PC-3 (cell line): ENCODE measurements around the gene TTC28. TPM values are rescaled to one million over a fixed set of nuclear protein-coding genes. Genes with fewer than 3 reads are reported as not detected.
"Not testable (repeated sequence)": the region's sequence is repeated elsewhere in the genome, so short reads cannot be mapped to it uniquely, and the experiment has no call there.

Experiments used
- ATAC-seq: fragments of 200-7000 bp; cut with Tn5 transposase; 2 replicates; pipeline ENCODE4 v1.9.1; 2020; ENCODE audit warnings: mild to moderate bottlenecking, moderate library complexity
- BruUV-seq: library from RNA; stranded (reverse); fragments of 400-500 nt; replicated peaks from 2 replicates; lab custom pipeline; 2021; lab: Mats Ljungman, UMichigan
- CTCF ChIA-PET: fragments of 300-600 bp; sonication (Branson Sonifier 250); formaldehyde crosslinking; loops from one replicate; lab custom pipeline; 2022; ENCODE audit warnings: antibody characterized with exemption; lab: Charles Lee
- POLR2A ChIA-PET: fragments of 300-600 bp; sonication (Branson Sonifier 250); formaldehyde crosslinking; loops from one replicate; lab custom pipeline; 2022; ENCODE audit warnings: antibody characterized with exemption; ENCODE audit not compliant: unreplicated experiment; lab: Charles Lee
- DNase-seq: peaks from one replicate; pipeline ENCODE4 v3.0.0-alpha.2; 2015
- H2AFZ ChIP-seq: fragments of 300-600 bp; sonication (generic); 2 replicates; pipeline ENCODE4 v1.6.0; 2016; ENCODE audit warnings: antibody characterized with exemption, low read length
- H3F3A ChIP-seq: fragments of 300-600 bp; sonication (generic); one replicate; pipeline ENCODE4 v1.6.0; 2017; ENCODE audit warnings: antibody characterized with exemption, low read length, control low read depth, mild to moderate bottlenecking; ENCODE audit not compliant: unreplicated experiment
- H3K27ac ChIP-seq: fragments of 300-600 bp; sonication (generic); 2 replicates; pipeline ENCODE4 v1.5.1; 2016; ENCODE audit warnings: mild to moderate bottlenecking, low read length
- H3K27me3 ChIP-seq: fragments of 300-600 bp; sonication (generic); 2 replicates; pipeline ENCODE4 v1.6.1; 2016; ENCODE audit warnings: low read length, mixed read lengths
- H3K36me3 ChIP-seq: fragments of 300-600 bp; sonication (generic); 2 replicates; pipeline ENCODE4 v1.6.1; 2016; ENCODE audit warnings: low read depth, mixed run types, low read length, mixed read lengths
- H3K4me1 ChIP-seq: fragments of 300-600 bp; sonication (generic); 2 replicates; pipeline ENCODE4 v1.5.1; 2016; ENCODE audit warnings: low read length; ENCODE audit not compliant: insufficient read depth
- H3K4me2 ChIP-seq: fragments of 300-600 bp; sonication (generic); 2 replicates; pipeline ENCODE4 v1.6.0; 2016; ENCODE audit warnings: low read length
- H3K4me3 ChIP-seq: fragments of 300-600 bp; sonication (generic); 2 replicates; pipeline ENCODE4 v1.5.1; 2016; ENCODE audit warnings: mild to moderate bottlenecking, low read length, mixed read lengths
- H3K79me2 ChIP-seq: fragments of 300-600 bp; sonication (generic); 2 replicates; pipeline ENCODE4 v1.6.1; 2017; ENCODE audit warnings: low read length, mixed read lengths
- H3K9ac ChIP-seq: fragments of 300-600 bp; sonication (generic); 2 replicates; pipeline ENCODE4 v1.6.0; 2016; ENCODE audit warnings: mild to moderate bottlenecking, low read length
- H3K9me2 ChIP-seq: fragments of 300-600 bp; sonication (generic); replicated peaks from 2 replicates; pipeline ENCODE4 v1.6.1; 2016; ENCODE audit warnings: mixed run types, low read length, mixed read lengths
- H3K9me3 ChIP-seq: fragments of 300-600 bp; sonication (generic); 2 replicates; pipeline ENCODE4 v1.6.1; 2016; ENCODE audit warnings: low read length, mixed read lengths
- H4K20me1 ChIP-seq: fragments of 300-600 bp; sonication (generic); 2 replicates; pipeline ENCODE4 v1.6.1; 2016; ENCODE audit warnings: low read length, mixed read lengths
- EZH2 ChIP-seq: fragments of 300-600 bp; sonication (generic); IDR thresholded peaks from one replicate; pipeline ENCODE4 v1.6.1; 2017; ENCODE audit warnings: antibody characterized with exemption, mild to moderate bottlenecking, low read length; ENCODE audit not compliant: unreplicated experiment
- EZH2phosphoT487 ChIP-seq: fragments of 300-600 bp; sonication (generic); IDR thresholded peaks from 2 replicates; pipeline ENCODE4 v1.6.1; 2018; ENCODE audit warnings: mild to moderate bottlenecking, antibody characterized with exemption, low read length, borderline replicate concordance
- intact Hi-C: fragments of 100-400 bp; cut with micrococcal nuclease; formaldehyde crosslinking; loops from 2 replicates; pipeline ENCODE4 v1.9.0; 2023
- total RNA-seq: library from RNA; depleted of rRNA; stranded (reverse); fragments of >200 nt; gene quantifications from 2 replicates; pipeline ENCODE4 v1.2.3, GENCODE V29; 2014
- TF ChIP-seq, protein P1 (sequence below): fragments of 300-600 bp; sonication (generic); conservative IDR thresholded peaks from 2 replicates; pipeline ENCODE4 v1.5.1; 2017; ENCODE audit warnings: antibody characterized with exemption, low read depth, mild to moderate bottlenecking, low read length

Gene TTC28
- total RNA-seq, 1 experiment from 2014 or later, result 6.3 TPM

DNA sequence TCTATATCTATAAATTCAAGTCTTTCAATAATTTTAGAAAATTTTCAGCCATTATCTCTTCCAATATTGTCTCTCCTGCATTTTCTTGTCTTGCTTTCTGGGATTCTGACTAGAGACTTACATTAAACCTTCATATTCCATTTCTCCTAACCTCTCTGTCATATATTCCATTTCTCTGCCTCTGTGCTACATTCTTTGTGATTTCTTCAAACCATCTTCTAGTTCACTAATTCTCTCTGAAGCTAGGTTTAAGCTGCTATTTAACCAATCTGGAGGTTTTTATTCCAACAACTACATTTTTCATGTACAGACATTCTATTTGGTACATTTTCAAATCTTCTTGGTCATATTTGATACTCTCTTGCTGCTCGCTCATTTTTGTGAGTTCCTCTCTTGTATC, 122.5 kb downstream of the TTC28 start:
- ATAC-seq (no peak), DNase-seq (no peak)
- TF ChIP-seq, protein P1, sequence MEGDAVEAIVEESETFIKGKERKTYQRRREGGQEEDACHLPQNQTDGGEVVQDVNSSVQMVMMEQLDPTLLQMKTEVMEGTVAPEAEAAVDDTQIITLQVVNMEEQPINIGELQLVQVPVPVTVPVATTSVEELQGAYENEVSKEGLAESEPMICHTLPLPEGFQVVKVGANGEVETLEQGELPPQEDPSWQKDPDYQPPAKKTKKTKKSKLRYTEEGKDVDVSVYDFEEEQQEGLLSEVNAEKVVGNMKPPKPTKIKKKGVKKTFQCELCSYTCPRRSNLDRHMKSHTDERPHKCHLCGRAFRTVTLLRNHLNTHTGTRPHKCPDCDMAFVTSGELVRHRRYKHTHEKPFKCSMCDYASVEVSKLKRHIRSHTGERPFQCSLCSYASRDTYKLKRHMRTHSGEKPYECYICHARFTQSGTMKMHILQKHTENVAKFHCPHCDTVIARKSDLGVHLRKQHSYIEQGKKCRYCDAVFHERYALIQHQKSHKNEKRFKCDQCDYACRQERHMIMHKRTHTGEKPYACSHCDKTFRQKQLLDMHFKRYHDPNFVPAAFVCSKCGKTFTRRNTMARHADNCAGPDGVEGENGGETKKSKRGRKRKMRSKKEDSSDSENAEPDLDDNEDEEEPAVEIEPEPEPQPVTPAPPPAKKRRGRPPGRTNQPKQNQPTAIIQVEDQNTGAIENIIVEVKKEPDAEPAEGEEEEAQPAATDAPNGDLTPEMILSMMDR, result no peak
- TF ChIP-seq EZH2 (no peak), EZH2phosphoT487 (no peak)
- no peak overlapping the region for H3K4me2 ChIP-seq
- BruUV-seq, result no TSS peak
- intact Hi-C loops, result no loop called here
- POLR2A ChIA-PET, result no interaction called here
- H3F3A ChIP-seq, result no peaks in the 10 kb centered on the region
- H3K4me1 ChIP-seq, result peaks cover 7% of the 10 kb centered on the region; the same call in 1 of the 2 replicates
- H3K27ac ChIP-seq, result no peak overlapping the region
- no peaks in the 10 kb centered on the region for H4K20me1 ChIP-seq
- H3K79me2 ChIP-seq, result no peaks in the 10 kb centered on the region
- H2AFZ ChIP-seq, result no peak overlapping the region
- H3K4me3 ChIP-seq, result no peak overlapping the region
- CTCF ChIA-PET, result no interaction called here
- H3K9me2 ChIP-seq, result no peaks in the 10 kb centered on the region
- H3K36me3 ChIP-seq, result no peaks in the 10 kb centered on the region
- H3K27me3 ChIP-seq, result no peaks in the 10 kb centered on the region
- H3K9me3 ChIP-seq, result no peaks in the 10 kb centered on the region
- H3K9ac ChIP-seq, result no peak overlapping the region

GRCh38 chr22:28553108-28553866, 126.4 kb downstream of the TTC28 start:
- ATAC-seq, H3K79me2 ChIP-seq, H3K27ac ChIP-seq, H3K4me2 ChIP-seq, H2AFZ ChIP-seq, DNase-seq, H3K9me3 ChIP-seq, H3F3A ChIP-seq, H3K4me3 ChIP-seq, intact Hi-C loops, H3K4me1 ChIP-seq, H4K20me1 ChIP-seq, POLR2A ChIA-PET, CTCF ChIA-PET, H3K9ac ChIP-seq, BruUV-seq, H3K36me3 ChIP-seq, H3K9me2 ChIP-seq, H3K27me3 ChIP-seq: not testable (repeated sequence)

GRCh38 chr22:28548406-28548805, 131.2 kb downstream of the TTC28 start:
- BruUV-seq, result no TSS peak
- Histone ChIP-seq H3K27me3 (no peaks in the 10 kb centered on the region), H3K4me3 (no peak overlapping the region), H3K9me3 (no peaks in the 10 kb centered on the region), H3K27ac (no peak overlapping the region), H3K4me1 (peaks cover 3% of the 10 kb centered on the region; the same call in 1 of the 2 replicates), H2AFZ (no peak overlapping the region), H3K4me2 (no peak overlapping the region), H3K9me2 (no peaks in the 10 kb centered on the region), H4K20me1 (no peaks in the 10 kb centered on the region), H3F3A (no peaks in the 10 kb centered on the region), H3K36me3 (no peaks in the 10 kb centered on the region), H3K9ac (no peak overlapping the region), H3K79me2 (no peaks in the 10 kb centered on the region)
- intact Hi-C loops, result no loop called here
- CTCF ChIA-PET, result no interaction called here
- DNase-seq (no peak), ATAC-seq (no peak)
- TF ChIP-seq EZH2phosphoT487 (no peak), EZH2 (no peak)
- TF ChIP-seq, protein P1, result no peak
- POLR2A ChIA-PET, result no interaction called here
